ENCODE data around the gene RUFY1.
"Not testable (repeated sequence)": the region's sequence is repeated elsewhere in the genome, so short reads cannot be mapped to it uniquely, and the experiment has no call there.

The RUFY1 gene

DNA sequence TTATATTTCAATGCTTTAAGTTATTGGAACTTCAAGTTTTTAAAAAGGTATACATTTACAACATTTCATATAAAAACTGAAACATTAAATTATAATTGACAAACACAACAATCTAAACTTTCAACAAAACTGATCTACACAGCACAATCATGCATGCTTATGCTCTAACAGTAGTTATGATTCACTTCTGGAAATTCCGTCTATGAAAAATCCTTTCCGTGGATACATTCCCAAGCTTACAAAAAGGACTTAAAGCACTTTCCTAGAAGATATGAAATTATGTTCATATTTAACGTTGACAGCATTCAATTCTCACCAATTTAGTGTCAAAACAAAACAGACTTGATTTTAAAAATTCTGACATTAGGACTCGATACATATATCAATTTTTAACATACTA lies 69.4 kb downstream of the RUFY1 start:
- TF ChIP-seq POU2F2 (IDR thresholded peaks at IDR 0.05; ENCODE audit: low read depth, low read length) (no peak), TAF1 (IDR thresholded peaks at IDR 0.05; ENCODE audit: low read depth, low read length) (no peak), PAX5 (IDR thresholded peaks at IDR 0.05; ENCODE audit: insufficient read depth, low read length, severe bottlenecking) (no peak), SPI1 (IDR thresholded peaks at IDR 0.05; ENCODE audit: low read depth, low read length) (no peak), POLR2AphosphoS5 (IDR thresholded peaks at IDR 0.05; ENCODE audit: low read depth, low read length) (no peak), POLR2A (IDR thresholded peaks at IDR 0.05; ENCODE audit: low read depth, low read length) (no peak)
- FAIRE-seq (no peak), DNase-seq (ENCODE audit: insufficient read length, low spot score) (no peak)

DNA sequence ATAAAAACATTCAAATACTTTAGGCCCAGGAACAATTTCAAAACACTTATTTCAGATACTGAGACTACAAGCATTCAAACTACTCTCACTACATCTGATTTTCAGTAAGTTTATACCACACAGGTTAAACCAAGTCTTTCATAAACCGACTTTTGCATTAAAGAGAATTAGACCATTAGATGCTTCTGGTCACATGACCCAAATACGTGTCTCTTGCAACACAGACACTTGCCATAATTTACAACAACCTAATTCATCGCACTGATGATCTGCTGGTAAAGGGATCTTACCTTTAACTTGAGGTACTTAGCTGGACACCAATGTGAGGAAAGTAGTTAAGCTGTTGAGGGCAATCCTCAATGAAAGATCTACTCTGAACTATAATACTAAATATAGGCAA lies 69.9 kb downstream of the RUFY1 start:
- DNase-seq (ENCODE audit: insufficient read length, low spot score) (no peak), FAIRE-seq (no peak)
- TF ChIP-seq POLR2A (IDR thresholded peaks at IDR 0.05; ENCODE audit: low read depth, low read length) (peak; percentile 56; the same call in 1 of the 2 replicates), POLR2AphosphoS5 (IDR thresholded peaks at IDR 0.05; ENCODE audit: low read depth, low read length) (peak; percentile 47; the same call in 1 of the 2 replicates), TAF1 (IDR thresholded peaks at IDR 0.05; ENCODE audit: low read depth, low read length) (no peak), SPI1 (IDR thresholded peaks at IDR 0.05; ENCODE audit: low read depth, low read length) (no peak), PAX5 (IDR thresholded peaks at IDR 0.05; ENCODE audit: insufficient read depth, low read length, severe bottlenecking) (no peak), POU2F2 (IDR thresholded peaks at IDR 0.05; ENCODE audit: low read depth, low read length) (no peak)

DNA sequence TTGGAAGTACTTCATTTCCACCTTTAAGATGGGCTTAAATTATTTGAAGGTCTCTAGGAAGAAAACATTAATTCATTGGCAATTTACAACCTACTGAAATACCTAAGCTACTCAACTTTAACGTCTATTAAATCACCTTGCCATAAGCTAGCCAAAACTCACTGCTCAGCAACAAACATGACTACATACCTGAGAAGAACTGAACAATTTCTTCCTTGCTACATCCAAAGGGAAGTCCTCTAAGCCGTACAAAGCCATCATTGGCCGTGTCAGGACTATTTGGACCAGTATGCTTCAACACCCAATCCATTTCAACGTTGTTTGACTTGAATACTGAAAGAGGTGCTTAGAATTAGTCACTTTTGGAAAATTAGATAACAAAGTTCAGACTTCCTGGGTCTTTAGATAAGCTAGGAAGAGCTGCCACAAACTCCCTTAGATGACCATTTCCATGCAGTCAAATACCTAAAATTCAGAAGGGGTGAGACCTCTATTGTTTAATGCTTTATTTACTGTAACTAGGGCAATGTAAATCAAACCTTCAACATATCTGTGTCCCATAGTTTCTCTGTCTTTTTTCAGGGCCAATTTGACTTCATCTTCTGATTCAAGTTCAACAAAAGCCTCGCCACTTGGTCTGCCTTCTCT lies 70.5 kb downstream of the RUFY1 start:
- no peak for FAIRE-seq
- TF ChIP-seq POLR2AphosphoS5 (IDR thresholded peaks at IDR 0.05; ENCODE audit: low read depth, low read length) (no peak; the same call in 1 of the 2 replicates), TAF1 (IDR thresholded peaks at IDR 0.05; ENCODE audit: low read depth, low read length) (no peak), POLR2A (IDR thresholded peaks at IDR 0.05; ENCODE audit: low read depth, low read length) (no peak; the same call in 1 of the 2 replicates), SPI1 (IDR thresholded peaks at IDR 0.05; ENCODE audit: low read depth, low read length) (no peak), POU2F2 (IDR thresholded peaks at IDR 0.05; ENCODE audit: low read depth, low read length) (no peak), PAX5 (IDR thresholded peaks at IDR 0.05; ENCODE audit: insufficient read depth, low read length, severe bottlenecking) (no peak)

GRCh38 chr5:179621551-179622214 lies 71.3 kb downstream of the RUFY1 start:
- DNase-seq (ENCODE audit: insufficient read length, low spot score): no peak
- no peak for FAIRE-seq
- peak; percentile 71 for TF ChIP-seq POLR2A (IDR thresholded peaks at IDR 0.05; ENCODE audit: low read depth, low read length)
- TF ChIP-seq SPI1 (IDR thresholded peaks at IDR 0.05; ENCODE audit: low read depth, low read length): no peak
- no peak for TF ChIP-seq POU2F2 (IDR thresholded peaks at IDR 0.05; ENCODE audit: low read depth, low read length)
- no peak for TF ChIP-seq TAF1 (IDR thresholded peaks at IDR 0.05; ENCODE audit: low read depth, low read length)
- TF ChIP-seq POLR2AphosphoS5 (IDR thresholded peaks at IDR 0.05; ENCODE audit: low read depth, low read length): no peak; the same call in 1 of the 2 replicates
- TF ChIP-seq PAX5 (IDR thresholded peaks at IDR 0.05; ENCODE audit: insufficient read depth, low read length, severe bottlenecking): no peak

More for the DNA sequence above, 70.5 kb downstream of the RUFY1 start:
- no peak for DNase-seq (ENCODE audit: insufficient read length, low spot score)

GRCh38 chr5:179623003-179623905 lies 72.9 kb downstream of the RUFY1 start, which contains the start of gene HNRNPH1:
TSS of gene HNRNPH1 (minus strand) at chr5:179623671. CDS start at chr5:179623133, 538 bp downstream.
- TF ChIP-seq PAX5 (IDR thresholded peaks at IDR 0.05; ENCODE audit: insufficient read depth, low read length, severe bottlenecking) (no peak), POLR2AphosphoS5 (IDR thresholded peaks at IDR 0.05; ENCODE audit: low read depth, low read length) (peak; percentile 100), TAF1 (IDR thresholded peaks at IDR 0.05; ENCODE audit: low read depth, low read length) (peak; percentile 94), SPI1 (IDR thresholded peaks at IDR 0.05; ENCODE audit: low read depth, low read length) (no peak), POU2F2 (IDR thresholded peaks at IDR 0.05; ENCODE audit: low read depth, low read length) (peak; percentile 93), POLR2A (IDR thresholded peaks at IDR 0.05; ENCODE audit: low read depth, low read length) (peak; percentile 100)
- DNase-seq (ENCODE audit: insufficient read length, low spot score): peak; percentile 96
- peak; percentile 90 for FAIRE-seq

- peak; percentile 71 for FAIRE-seq
- TF ChIP-seq PAX5 (IDR thresholded peaks at IDR 0.05; ENCODE audit: insufficient read depth, low read length, severe bottlenecking) (no peak), SPI1 (IDR thresholded peaks at IDR 0.05; ENCODE audit: low read depth, low read length) (peak; percentile 68)
These were observed 73.8 kb downstream of the RUFY1 start for GRCh38 chr5:179623906-179624741.

GRCh38 chr5:179624841-179625271 lies 74.5 kb downstream of the RUFY1 start:
- TF ChIP-seq PAX5 (IDR thresholded peaks at IDR 0.05; ENCODE audit: insufficient read depth, low read length, severe bottlenecking): no peak
- TF ChIP-seq POLR2A (IDR thresholded peaks at IDR 0.05; ENCODE audit: low read depth, low read length): no peak
- no peak for TF ChIP-seq SPI1 (IDR thresholded peaks at IDR 0.05; ENCODE audit: low read depth, low read length)
- no peak for TF ChIP-seq TAF1 (IDR thresholded peaks at IDR 0.05; ENCODE audit: low read depth, low read length)
- TF ChIP-seq POU2F2 (IDR thresholded peaks at IDR 0.05; ENCODE audit: low read depth, low read length): no peak
- TF ChIP-seq POLR2AphosphoS5 (IDR thresholded peaks at IDR 0.05; ENCODE audit: low read depth, low read length): no peak

More at GRCh38 chr5:179623906-179624741, 73.8 kb downstream of the RUFY1 start:
- no peak for DNase-seq (ENCODE audit: insufficient read length, low spot score)

GRCh38 chr5:179633501-179634369 lies 83.4 kb downstream of the RUFY1 start:
- not testable (repeated sequence) for DNase-seq (ENCODE audit: insufficient read length, low spot score)
- FAIRE-seq: peak; percentile 5

More at GRCh38 chr5:179624841-179625271, 74.5 kb downstream of the RUFY1 start:
- FAIRE-seq: no peak
- no peak for DNase-seq (ENCODE audit: insufficient read length, low spot score)

DNA sequence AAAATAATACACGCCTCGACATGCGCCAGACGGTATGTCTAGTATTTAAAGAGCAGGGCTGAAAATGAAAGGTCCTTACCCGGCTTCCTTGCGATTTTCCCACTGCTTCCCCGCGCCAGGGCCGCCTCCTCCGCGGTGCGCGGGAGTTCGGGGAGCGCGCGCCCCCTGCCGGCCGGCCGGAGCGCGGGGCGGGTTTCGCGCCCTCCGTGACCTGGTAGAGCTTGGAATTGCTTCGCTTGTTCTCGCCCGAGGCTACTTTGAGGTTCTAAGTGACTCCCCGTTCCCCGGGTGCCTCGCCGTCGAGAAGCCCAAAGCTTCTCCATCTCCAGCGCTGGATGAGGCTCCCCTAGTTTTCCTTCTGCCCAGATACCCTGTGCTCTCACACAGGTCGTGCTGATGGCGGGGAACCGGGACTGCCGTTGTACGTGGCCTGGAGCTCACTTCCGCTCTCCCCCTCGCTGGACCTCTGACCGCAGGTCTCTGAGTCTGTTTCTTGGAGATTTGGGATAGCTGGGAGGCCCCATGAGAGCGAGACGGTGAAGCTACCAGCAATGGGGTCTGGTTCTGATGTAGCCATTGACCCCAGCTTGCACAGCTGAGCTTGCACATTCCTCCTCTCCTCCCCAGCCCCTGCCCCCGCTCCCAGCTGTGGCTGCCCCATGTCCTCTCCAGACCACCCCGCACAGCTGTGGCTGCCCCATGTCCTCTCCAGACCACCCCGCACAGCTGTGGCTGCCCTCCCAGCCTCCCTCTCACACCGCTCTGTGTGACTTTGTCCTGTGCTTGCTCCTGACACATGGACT lies 84.2 kb downstream of the RUFY1 start:
- not testable (repeated sequence) for DNase-seq (ENCODE audit: insufficient read length, low spot score)
- FAIRE-seq: peak; percentile 91

GRCh38 chr5:179639296-179639695 lies 88.9 kb downstream of the RUFY1 start:
- DNase-seq (ENCODE audit: insufficient read length, low spot score); FAIRE-seq: not testable (repeated sequence)

GRCh38 chr5:179641745-179642144 lies 91.4 kb downstream of the RUFY1 start:
- not testable (repeated sequence) for DNase-seq (ENCODE audit: insufficient read length, low spot score); FAIRE-seq

DNA sequence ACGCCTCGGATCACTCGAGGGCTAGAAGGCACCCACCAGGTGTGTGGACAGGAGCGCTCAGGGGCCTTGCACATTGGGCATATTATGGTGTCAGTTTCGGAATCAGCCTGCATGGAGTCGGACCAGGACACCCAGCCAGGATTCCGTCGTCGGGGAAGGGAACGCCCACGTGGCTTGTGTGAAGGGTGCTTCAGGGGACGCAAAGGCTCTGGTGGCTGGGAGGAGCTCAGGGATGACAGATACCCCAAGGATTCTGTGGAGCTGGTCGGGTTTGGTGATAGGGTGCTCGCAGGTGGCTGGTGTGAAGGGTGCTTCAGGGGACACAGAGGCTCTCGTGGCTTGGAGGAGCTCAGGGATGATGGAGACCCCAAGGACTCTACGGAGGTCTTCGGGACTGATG lies 92.3 kb downstream of the RUFY1 start:
- DNase-seq (ENCODE audit: insufficient read length, low spot score); FAIRE-seq: not testable (repeated sequence)
